Stomach (tissue), 9 donors: ENCODE data around the gene SYNGR3. TPM values are rescaled to one million over a fixed set of nuclear protein-coding genes. Genes with fewer than 3 reads are reported as not detected.
"Not testable (repeated sequence)": the region's sequence is repeated elsewhere in the genome, so short reads cannot be mapped to it uniquely, and the experiment has no call there.

Experiments
- DNase-seq, 2 donors: peaks; one replicate each; pipeline versions ENCODE4 v3.0.0 to v3.0.0-alpha.2; 2013 to 2019
- H3K27ac ChIP-seq, 5 donors: fragments of 200-600 bp in 4 of 5; sonication (generic) in 4 of 5; one replicate each; pipeline ENCODE4 v1.5.1; 2013 to 2019; ENCODE audit warnings: mild to moderate bottlenecking in 1 of 5, moderate library complexity in 1 of 5
- H3K27me3 ChIP-seq, 3 donors: fragments of 200-600 bp; sonication (generic); one replicate each; pipeline ENCODE4 v1.5.1; 2017 to 2019; ENCODE audit warnings: mixed run types in 1 of 3
- H3K36me3 ChIP-seq, 4 donors: fragments of 200-600 bp; sonication (generic); 1 replicate in 3 of 4; 2 replicates in 1 of 4; pipeline ENCODE4 v1.5.1; 2016 to 2019
- H3K4me1 ChIP-seq, 4 donors: fragments of 200-600 bp; sonication (generic); one replicate each; pipeline ENCODE4 v1.5.1; 2016 to 2019
- H3K4me3 ChIP-seq, 4 donors: fragments of 200-600 bp; sonication (generic) in 3 of 4; one replicate each; pipeline ENCODE4 v1.5.1; 2016 to 2019; ENCODE audit warnings: mild to moderate bottlenecking in 1 of 4
- H3K9me3 ChIP-seq, 4 donors: fragments of 200-600 bp; sonication (generic); one replicate each; pipeline ENCODE4 v1.5.1; 2016 to 2019
- CTCF ChIP-seq, 7 experiments: fragments of 450-650 bp in 4 of 7; fragments of 200-600 bp in 3 of 7; sonication (generic) in 3 of 7; IDR thresholded peaks; one replicate each; pipeline ENCODE4 v1.5.1; 2016 to 2019; ENCODE audit warnings: antibody characterized with exemption in 7 of 7, control low read depth in 2 of 7, mild to moderate bottlenecking in 1 of 7
- EP300 ChIP-seq: sonication (generic); formaldehyde crosslinking; IDR thresholded peaks from one replicate; pipeline ENCODE4 v1.6.1; 2017; ENCODE audit warnings: antibody characterized with exemption
- POLR2A ChIP-seq, 4 donors: fragments of 450-650 bp; IDR thresholded peaks; one replicate each; pipeline ENCODE4 v1.6.1; 2016; ENCODE audit warnings: antibody characterized with exemption in 4 of 4, control low read depth in 2 of 4, mild to moderate bottlenecking in 1 of 4, moderate library complexity in 1 of 4
- POLR2AphosphoS5 ChIP-seq, 3 donors: sonication (generic); formaldehyde crosslinking; IDR thresholded peaks; one replicate each; pipeline ENCODE4 v1.6.1; 2016; ENCODE audit warnings: antibody characterized with exemption in 3 of 3
- WGBS, 5 donors: extraction: QIAGEN DNeasy Blood & Tissue Kit in 3 of 5; methylation state at CpG; one replicate each; pipeline versions ENCODE4 v1.1.5 to v1.1.7; 2013 to 2018; 5-methylcytosine and 5-hydroxymethylcytosine counted together
- intact Hi-C: fragments of 100-400 bp; cut with DNase I; formaldehyde crosslinking; loops from one replicate; pipeline ENCODE4 v1.15.1; 2023; ENCODE audit warnings: low total_unique reads
- polyA plus RNA-seq, 3 donors: library from polyadenylated mRNA; stranded (reverse); fragments of 200-250 nt; gene quantifications; one replicate each; pipeline ENCODE4 v1.2.3, GENCODE V29; 2013
- total RNA-seq, 5 donors: library from RNA; depleted of rRNA; stranded (reverse); fragments of >200 nt; gene quantifications; one replicate each; pipeline versions ENCODE4 v1.1.0 to v1.2.3, GENCODE V29; 2014 to 2016
- donor health status: healthy with polysubstance abuse.
- donor health status: Bipolar disorder and iron deficiency.
- donor health status: healthy.

Gene SYNGR3
- total and polyA plus RNA-seq, 8 donors = 1.3 to 1.7 TPM; not detected in 6

GRCh38 chr16:1950047-1950446 is 39.7 kb upstream of the SYNGR3 start:
- intact Hi-C loops = no loop called here
- Histone ChIP-seq H3K27ac (no peak overlapping the region), H3K4me1 (peaks cover 0 to 5% (median 0%) of the 10 kb centered on the region in 4 donors), H3K36me3 (no peaks in the 10 kb centered on the region), H3K9me3 (no peaks in the 10 kb centered on the region), H3K4me3 (no peak overlapping the region), H3K27me3 (no peaks in the 10 kb centered on the region)
- no peak for TF ChIP-seq POLR2A (IDR thresholded peaks at IDR 0.05)
- no peak for TF ChIP-seq EP300
- TF ChIP-seq CTCF (IDR thresholded peaks at IDR 0.05) = no peak
- no peak for TF ChIP-seq POLR2AphosphoS5 (IDR thresholded peaks at IDR 0.05)
- WGBS, 5 donors = 34 to 55% (median 48%) methylated on average over 4 to 7 of the region's 7 CpGs
- DNase-seq = no peak

GRCh38 chr16:1950559-1950958 is 39.2 kb upstream of the SYNGR3 start:
- Histone ChIP-seq H3K4me3 (no peak overlapping the region), H3K36me3 (no peaks in the 10 kb centered on the region), H3K27ac (no peak overlapping the region), H3K9me3 (no peaks in the 10 kb centered on the region), H3K27me3 (no peaks in the 10 kb centered on the region), H3K4me1 (peaks cover 0 to 5% (median 0%) of the 10 kb centered on the region in 4 donors)
- WGBS, 5 donors = 81 to 86% (median 85%) methylated on average over 12 to 19 of the region's 19 CpGs
- TF ChIP-seq POLR2A (IDR thresholded peaks at IDR 0.05) (no peak), POLR2AphosphoS5 (IDR thresholded peaks at IDR 0.05) (no peak), EP300 (no peak), CTCF (IDR thresholded peaks at IDR 0.05) (no peak)
- intact Hi-C loops = no loop called here
- DNase-seq = no peak

- intact Hi-C loops = no loop called here
- no peak overlapping the region for H3K27ac ChIP-seq
- WGBS, 5 donors = 86 to 94% (median 93%) methylated on average over 8 to 22 of the region's 22 CpGs
- H3K27me3 ChIP-seq = no peaks in the 10 kb centered on the region
- no peak overlapping the region for H3K4me3 ChIP-seq
- peaks cover 2 to 8% (median 2%) of the 10 kb centered on the region in 4 donors for H3K4me1 ChIP-seq
- H3K36me3 ChIP-seq = no peaks in the 10 kb centered on the region
- H3K9me3 ChIP-seq = no peaks in the 10 kb centered on the region
- TF ChIP-seq POLR2AphosphoS5 (IDR thresholded peaks at IDR 0.05) = no peak
- TF ChIP-seq POLR2A (IDR thresholded peaks at IDR 0.05) = no peak
- TF ChIP-seq CTCF (IDR thresholded peaks at IDR 0.05) = no peak
- TF ChIP-seq EP300 = no peak
- DNase-seq = no peak
These were observed 36.0 kb upstream of the SYNGR3 start for GRCh38 chr16:1953734-1954133.

- H3K27me3 ChIP-seq, H3K4me3 ChIP-seq, DNase-seq, H3K9me3 ChIP-seq, H3K27ac ChIP-seq, intact Hi-C loops: not testable (repeated sequence)
- WGBS, 5 donors = 79 to 90% (median 82%) methylated on average over 19 to 22 of the region's 22 CpGs
- H3K4me1 ChIP-seq = peaks cover 29 to 38% (median 33%) of the 10 kb centered on the region in 4 donors
- peaks cover 14 to 18% (median 16%) of the 10 kb centered on the region in 4 donors for H3K36me3 ChIP-seq
These were observed 32.2 kb upstream of the SYNGR3 start for GRCh38 chr16:1957434-1958142.

GRCh38 chr16:1958143-1958491 is 31.7 kb upstream of the SYNGR3 start:
- H3K9me3 ChIP-seq, H3K4me3 ChIP-seq, DNase-seq, H3K27ac ChIP-seq, H3K27me3 ChIP-seq, intact Hi-C loops: not testable (repeated sequence)
- Histone ChIP-seq H3K36me3 (peaks cover 19 to 23% (median 22%) of the 10 kb centered on the region in 4 donors), H3K4me1 (peaks cover 33 to 43% (median 38%) of the 10 kb centered on the region in 4 donors)
- WGBS, 5 donors = 68 to 93% (median 74%) methylated on average over 23 to 30 of the region's 30 CpGs
